ENCODE results near the gene PANX1.

PANX1 gene

DNA sequence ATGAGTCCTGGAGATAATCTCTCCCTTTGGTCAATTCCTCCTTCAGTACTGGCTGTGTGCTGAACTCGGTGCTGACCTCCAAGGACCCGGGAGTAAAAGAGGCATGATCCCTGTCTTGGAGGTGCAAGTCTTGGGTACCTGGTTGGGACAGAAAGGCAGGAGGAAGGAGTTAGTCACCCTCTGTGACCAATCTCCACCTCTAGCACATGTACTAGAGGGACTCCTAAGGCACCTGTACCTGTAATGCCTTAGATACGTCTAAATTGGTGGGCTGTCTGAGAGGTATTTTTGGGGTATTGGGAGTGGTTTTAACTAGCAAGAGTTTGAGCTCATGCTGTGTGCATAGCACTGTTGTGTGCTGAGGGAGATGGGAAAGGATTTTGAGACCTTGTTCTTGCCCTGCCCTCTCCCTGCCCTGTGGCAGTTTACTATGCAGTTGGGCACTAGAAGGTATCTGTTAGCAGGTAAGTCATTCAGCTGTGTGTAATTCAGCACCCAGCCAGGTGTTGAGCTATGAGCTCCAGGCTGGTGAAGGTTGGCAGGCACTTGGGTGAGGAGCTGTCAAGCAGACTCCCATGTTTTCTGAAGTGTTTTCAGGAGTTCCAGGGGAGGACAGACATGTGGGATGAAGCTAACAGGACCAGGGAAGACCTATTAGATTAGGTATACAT, 2.5 kb downstream of the PANX1 start:
- Histone ChIP-seq H3K9ac (ENCODE audit: low read depth, low read length, poor library complexity, severe bottlenecking) (peak overlapping the region; percentile 81), H3K9me2 (replicated peaks; ENCODE audit: low read depth, low read length) (no peaks in the 10 kb centered on the region), H3K4me3 (ENCODE audit: low read length, poor library complexity, severe bottlenecking) (peak overlapping the region; percentile 92), H3K27me3 (ENCODE audit: insufficient read depth, low read length, poor library complexity, severe bottlenecking) (no peaks in the 10 kb centered on the region), H3K36me3 (ENCODE audit: insufficient read depth, low read length) (no peaks in the 10 kb centered on the region), H3K4me2 (ENCODE audit: low read depth, low read length, poor library complexity, severe bottlenecking) (peak overlapping the region; percentile 92), H3K4me1 (ENCODE audit: insufficient read depth, low read length, poor library complexity, severe bottlenecking) (peaks cover 74% of the 10 kb centered on the region), H2AFZ (ENCODE audit: low read length) (no peak overlapping the region), H4K20me1 (ENCODE audit: insufficient read depth, low read length, poor library complexity, severe bottlenecking) (peaks cover 58% of the 10 kb centered on the region), H3F3A (ENCODE audit: low read depth) (no peaks in the 10 kb centered on the region), H3K79me2 (ENCODE audit: insufficient read depth, low read length) (peaks cover 84% of the 10 kb centered on the region), H3K9me3 (ENCODE audit: insufficient read depth, low read depth, low read length) (no peaks in the 10 kb centered on the region)
- TF ChIP-seq, protein P1, sequence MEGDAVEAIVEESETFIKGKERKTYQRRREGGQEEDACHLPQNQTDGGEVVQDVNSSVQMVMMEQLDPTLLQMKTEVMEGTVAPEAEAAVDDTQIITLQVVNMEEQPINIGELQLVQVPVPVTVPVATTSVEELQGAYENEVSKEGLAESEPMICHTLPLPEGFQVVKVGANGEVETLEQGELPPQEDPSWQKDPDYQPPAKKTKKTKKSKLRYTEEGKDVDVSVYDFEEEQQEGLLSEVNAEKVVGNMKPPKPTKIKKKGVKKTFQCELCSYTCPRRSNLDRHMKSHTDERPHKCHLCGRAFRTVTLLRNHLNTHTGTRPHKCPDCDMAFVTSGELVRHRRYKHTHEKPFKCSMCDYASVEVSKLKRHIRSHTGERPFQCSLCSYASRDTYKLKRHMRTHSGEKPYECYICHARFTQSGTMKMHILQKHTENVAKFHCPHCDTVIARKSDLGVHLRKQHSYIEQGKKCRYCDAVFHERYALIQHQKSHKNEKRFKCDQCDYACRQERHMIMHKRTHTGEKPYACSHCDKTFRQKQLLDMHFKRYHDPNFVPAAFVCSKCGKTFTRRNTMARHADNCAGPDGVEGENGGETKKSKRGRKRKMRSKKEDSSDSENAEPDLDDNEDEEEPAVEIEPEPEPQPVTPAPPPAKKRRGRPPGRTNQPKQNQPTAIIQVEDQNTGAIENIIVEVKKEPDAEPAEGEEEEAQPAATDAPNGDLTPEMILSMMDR (conservative IDR thresholded peaks at IDR 0.05; ENCODE audit: low read length): no peak
- no peak for TF ChIP-seq EZH2phosphoT487 (IDR thresholded peaks at IDR 0.05; ENCODE audit: borderline replicate concordance)

DNA sequence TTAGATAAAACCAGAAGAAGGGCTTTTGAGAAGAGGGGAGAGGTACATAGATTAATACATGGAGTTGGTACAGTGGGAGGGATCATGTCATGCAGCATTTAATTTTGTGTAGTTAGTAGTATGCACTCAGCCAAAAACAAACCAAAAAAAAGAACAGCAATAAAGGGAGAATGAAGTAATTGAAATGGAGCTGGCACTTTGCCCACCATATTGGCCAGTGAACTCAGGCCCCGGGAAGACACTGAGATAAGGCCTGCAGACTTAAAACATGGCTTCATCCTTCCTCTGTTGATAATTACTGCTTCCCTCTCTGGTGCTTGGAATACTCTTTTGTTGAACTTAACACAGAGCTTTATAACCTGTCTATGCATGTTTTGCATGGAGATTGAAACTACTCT, 3.1 kb downstream of the PANX1 start:
- peak overlapping the region; percentile 23 for H3K9ac ChIP-seq (ENCODE audit: low read depth, low read length, poor library complexity, severe bottlenecking)
- H3K36me3 ChIP-seq (ENCODE audit: insufficient read depth, low read length): no peaks in the 10 kb centered on the region
- H3K27me3 ChIP-seq (ENCODE audit: insufficient read depth, low read length, poor library complexity, severe bottlenecking): no peaks in the 10 kb centered on the region
- H3K4me1 ChIP-seq (ENCODE audit: insufficient read depth, low read length, poor library complexity, severe bottlenecking): peaks cover 79% of the 10 kb centered on the region
- TF ChIP-seq, protein P1 (conservative IDR thresholded peaks at IDR 0.05; ENCODE audit: low read length): no peak
- no peak for TF ChIP-seq EZH2phosphoT487 (IDR thresholded peaks at IDR 0.05; ENCODE audit: borderline replicate concordance)
- peak overlapping the region; percentile 92 for H3K4me2 ChIP-seq (ENCODE audit: low read depth, low read length, poor library complexity, severe bottlenecking)
- H3K9me3 ChIP-seq (ENCODE audit: insufficient read depth, low read depth, low read length): no peaks in the 10 kb centered on the region
- no peaks in the 10 kb centered on the region for H3F3A ChIP-seq (ENCODE audit: low read depth)
- peak overlapping the region; percentile 92 for H3K4me3 ChIP-seq (ENCODE audit: low read length, poor library complexity, severe bottlenecking)
- H4K20me1 ChIP-seq (ENCODE audit: insufficient read depth, low read length, poor library complexity, severe bottlenecking): peaks cover 60% of the 10 kb centered on the region
- no peak overlapping the region for H2AFZ ChIP-seq (ENCODE audit: low read length)
- H3K9me2 ChIP-seq (replicated peaks; ENCODE audit: low read depth, low read length): no peaks in the 10 kb centered on the region
- peaks cover 86% of the 10 kb centered on the region for H3K79me2 ChIP-seq (ENCODE audit: insufficient read depth, low read length)

DNA sequence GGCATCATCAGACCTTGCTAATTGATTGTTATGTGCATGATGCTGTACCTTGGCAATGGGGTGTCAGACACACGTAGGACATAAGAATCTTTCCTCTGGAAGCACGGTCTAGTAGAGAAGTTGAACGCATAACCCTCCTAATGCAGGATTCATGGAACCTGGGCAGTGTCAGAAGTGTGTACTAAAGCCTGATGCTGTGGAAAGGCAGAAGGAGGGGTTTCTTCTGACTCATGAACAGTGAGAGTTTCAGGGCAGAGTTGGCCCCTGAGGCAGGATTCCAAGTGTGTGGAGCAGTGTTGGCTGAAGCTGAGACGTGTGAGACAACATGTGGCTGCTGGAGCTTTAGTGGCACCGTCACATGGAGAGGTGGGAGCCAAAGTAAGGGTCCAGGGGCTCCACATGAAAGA, 3.5 kb downstream of the PANX1 start:
- peak overlapping the region; percentile 92 for H3K4me2 ChIP-seq (ENCODE audit: low read depth, low read length, poor library complexity, severe bottlenecking)
- H3K4me1 ChIP-seq (ENCODE audit: insufficient read depth, low read length, poor library complexity, severe bottlenecking): peaks cover 79% of the 10 kb centered on the region
- H3F3A ChIP-seq (ENCODE audit: low read depth): no peaks in the 10 kb centered on the region

More for the DNA sequence above, 3.5 kb downstream of the PANX1 start:
- Histone ChIP-seq H3K9me2 (replicated peaks; ENCODE audit: low read depth, low read length) (no peaks in the 10 kb centered on the region), H3K9me3 (ENCODE audit: insufficient read depth, low read depth, low read length) (no peaks in the 10 kb centered on the region), H2AFZ (ENCODE audit: low read length) (no peak overlapping the region), H4K20me1 (ENCODE audit: insufficient read depth, low read length, poor library complexity, severe bottlenecking) (peaks cover 60% of the 10 kb centered on the region), H3K27me3 (ENCODE audit: insufficient read depth, low read length, poor library complexity, severe bottlenecking) (no peaks in the 10 kb centered on the region), H3K36me3 (ENCODE audit: insufficient read depth, low read length) (no peaks in the 10 kb centered on the region), H3K9ac (ENCODE audit: low read depth, low read length, poor library complexity, severe bottlenecking) (peak overlapping the region; percentile 23), H3K79me2 (ENCODE audit: insufficient read depth, low read length) (peaks cover 90% of the 10 kb centered on the region), H3K4me3 (ENCODE audit: low read length, poor library complexity, severe bottlenecking) (peak overlapping the region; percentile 92)
- no peak for TF ChIP-seq EZH2phosphoT487 (IDR thresholded peaks at IDR 0.05; ENCODE audit: borderline replicate concordance)
- TF ChIP-seq, protein P1 (conservative IDR thresholded peaks at IDR 0.05; ENCODE audit: low read length): no peak
